ENCODE data around the gene MICU1.
"Not testable (repeated sequence)": the region's sequence is repeated elsewhere in the genome, so short reads cannot be mapped to it uniquely, and the experiment has no call there.

Gene MICU1

GRCh38 chr10:72545546-72545945 lies 80.3 kb downstream of the MICU1 start:
- TF ChIP-seq, protein P1, sequence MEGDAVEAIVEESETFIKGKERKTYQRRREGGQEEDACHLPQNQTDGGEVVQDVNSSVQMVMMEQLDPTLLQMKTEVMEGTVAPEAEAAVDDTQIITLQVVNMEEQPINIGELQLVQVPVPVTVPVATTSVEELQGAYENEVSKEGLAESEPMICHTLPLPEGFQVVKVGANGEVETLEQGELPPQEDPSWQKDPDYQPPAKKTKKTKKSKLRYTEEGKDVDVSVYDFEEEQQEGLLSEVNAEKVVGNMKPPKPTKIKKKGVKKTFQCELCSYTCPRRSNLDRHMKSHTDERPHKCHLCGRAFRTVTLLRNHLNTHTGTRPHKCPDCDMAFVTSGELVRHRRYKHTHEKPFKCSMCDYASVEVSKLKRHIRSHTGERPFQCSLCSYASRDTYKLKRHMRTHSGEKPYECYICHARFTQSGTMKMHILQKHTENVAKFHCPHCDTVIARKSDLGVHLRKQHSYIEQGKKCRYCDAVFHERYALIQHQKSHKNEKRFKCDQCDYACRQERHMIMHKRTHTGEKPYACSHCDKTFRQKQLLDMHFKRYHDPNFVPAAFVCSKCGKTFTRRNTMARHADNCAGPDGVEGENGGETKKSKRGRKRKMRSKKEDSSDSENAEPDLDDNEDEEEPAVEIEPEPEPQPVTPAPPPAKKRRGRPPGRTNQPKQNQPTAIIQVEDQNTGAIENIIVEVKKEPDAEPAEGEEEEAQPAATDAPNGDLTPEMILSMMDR (IDR thresholded peaks at IDR 0.05; ENCODE audit: low read depth, low read length, poor library complexity, severe bottlenecking): no peak
- no peak for TF ChIP-seq EZH2phosphoT487 (IDR thresholded peaks at IDR 0.05; ENCODE audit: borderline replicate concordance, low read length)
- Histone ChIP-seq H3K9me2 (replicated peaks; ENCODE audit: control insufficient read depth, low read length) (no peaks in the 10 kb centered on the region), H3K9me3 (ENCODE audit: control insufficient read depth, insufficient read depth, low read length) (peaks cover 12% of the 10 kb centered on the region; the same call in 1 of the 2 replicates), H3K79me2 (ENCODE audit: control insufficient read depth, low read length) (no peaks in the 10 kb centered on the region), H3K27me3 (ENCODE audit: control insufficient read depth, low read length) (no peaks in the 10 kb centered on the region), H3F3A (ENCODE audit: control insufficient read depth, insufficient read depth) (no peaks in the 10 kb centered on the region), H3K36me3 (ENCODE audit: control insufficient read depth, low read length) (peaks cover 4% of the 10 kb centered on the region), H3K4me3 (ENCODE audit: low read length) (no peak overlapping the region), H3K4me1 (ENCODE audit: control insufficient read depth, low read length) (no peaks in the 10 kb centered on the region), H3K4me2 (ENCODE audit: low read length) (no peak overlapping the region), H4K20me1 (ENCODE audit: control insufficient read depth, insufficient read depth, low read depth, low read length) (no peaks in the 10 kb centered on the region), H3K27ac (ENCODE audit: low read depth, low read length) (no peak overlapping the region)

- not testable (repeated sequence) for H3K79me2 ChIP-seq (ENCODE audit: control insufficient read depth, low read length)
These were observed 82.0 kb downstream of the MICU1 start for GRCh38 chr10:72543855-72544254.

GRCh38 chr10:72542396-72542815 lies 83.5 kb downstream of the MICU1 start:
- H3K4me3 ChIP-seq (ENCODE audit: low read length): no peak overlapping the region
- H3K9me2 ChIP-seq (replicated peaks; ENCODE audit: control insufficient read depth, low read length): no peaks in the 10 kb centered on the region
- no peaks in the 10 kb centered on the region for H4K20me1 ChIP-seq (ENCODE audit: control insufficient read depth, insufficient read depth, low read depth, low read length)
- no peaks in the 10 kb centered on the region for H3F3A ChIP-seq (ENCODE audit: control insufficient read depth, insufficient read depth)
- no peaks in the 10 kb centered on the region for H3K27me3 ChIP-seq (ENCODE audit: control insufficient read depth, low read length)
- TF ChIP-seq, protein P1 (IDR thresholded peaks at IDR 0.05; ENCODE audit: low read depth, low read length, poor library complexity, severe bottlenecking): no peak
- no peak for TF ChIP-seq EZH2phosphoT487 (IDR thresholded peaks at IDR 0.05; ENCODE audit: borderline replicate concordance, low read length)
- H3K4me2 ChIP-seq (ENCODE audit: low read length): no peak overlapping the region
- H3K4me1 ChIP-seq (ENCODE audit: control insufficient read depth, low read length): no peaks in the 10 kb centered on the region
- H3K36me3 ChIP-seq (ENCODE audit: control insufficient read depth, low read length): no peaks in the 10 kb centered on the region; the same call in 1 of the 2 replicates
- peaks cover 12% of the 10 kb centered on the region; the same call in 1 of the 2 replicates for H3K9me3 ChIP-seq (ENCODE audit: control insufficient read depth, insufficient read depth, low read length)
- H3K27ac ChIP-seq (ENCODE audit: low read depth, low read length): no peak overlapping the region
- no peaks in the 10 kb centered on the region for H3K79me2 ChIP-seq (ENCODE audit: control insufficient read depth, low read length)

More at GRCh38 chr10:72543855-72544254, 82.0 kb downstream of the MICU1 start:
- not testable (repeated sequence) for H3F3A ChIP-seq (ENCODE audit: control insufficient read depth, insufficient read depth); H3K27ac ChIP-seq (ENCODE audit: low read depth, low read length); H3K4me3 ChIP-seq (ENCODE audit: low read length); H3K36me3 ChIP-seq (ENCODE audit: control insufficient read depth, low read length); H3K4me1 ChIP-seq (ENCODE audit: control insufficient read depth, low read length); H3K4me2 ChIP-seq (ENCODE audit: low read length); H4K20me1 ChIP-seq (ENCODE audit: control insufficient read depth, insufficient read depth, low read depth, low read length); H3K27me3 ChIP-seq (ENCODE audit: control insufficient read depth, low read length); H3K9me2 ChIP-seq (replicated peaks; ENCODE audit: control insufficient read depth, low read length)
- peaks cover 12% of the 10 kb centered on the region; the same call in 1 of the 2 replicates for H3K9me3 ChIP-seq (ENCODE audit: control insufficient read depth, insufficient read depth, low read length)

GRCh38 chr10:72541337-72541736 lies 84.5 kb downstream of the MICU1 start:
- H3K4me1 ChIP-seq (ENCODE audit: control insufficient read depth, low read length): no peaks in the 10 kb centered on the region
- H4K20me1 ChIP-seq (ENCODE audit: control insufficient read depth, insufficient read depth, low read depth, low read length): no peaks in the 10 kb centered on the region
- no peaks in the 10 kb centered on the region for H3F3A ChIP-seq (ENCODE audit: control insufficient read depth, insufficient read depth)
- H3K9me3 ChIP-seq (ENCODE audit: control insufficient read depth, insufficient read depth, low read length): peaks cover 12% of the 10 kb centered on the region; the same call in 1 of the 2 replicates
- no peak overlapping the region for H3K4me3 ChIP-seq (ENCODE audit: low read length)
- H3K9me2 ChIP-seq (replicated peaks; ENCODE audit: control insufficient read depth, low read length): no peaks in the 10 kb centered on the region
- no peaks in the 10 kb centered on the region for H3K27me3 ChIP-seq (ENCODE audit: control insufficient read depth, low read length)
- H3K79me2 ChIP-seq (ENCODE audit: control insufficient read depth, low read length): no peaks in the 10 kb centered on the region
- H3K4me2 ChIP-seq (ENCODE audit: low read length): no peak overlapping the region
- H3K36me3 ChIP-seq (ENCODE audit: control insufficient read depth, low read length): no peaks in the 10 kb centered on the region; the same call in 1 of the 2 replicates
- H3K27ac ChIP-seq (ENCODE audit: low read depth, low read length): no peak overlapping the region
- no peak for TF ChIP-seq EZH2phosphoT487 (IDR thresholded peaks at IDR 0.05; ENCODE audit: borderline replicate concordance, low read length)
- TF ChIP-seq, protein P1 (IDR thresholded peaks at IDR 0.05; ENCODE audit: low read depth, low read length, poor library complexity, severe bottlenecking): no peak
